GM12801 (cell line): ENCODE measurements around the gene USP6NL.

Source experiments
- CTCF ChIP-seq: IDR thresholded peaks from one replicate; pipeline ENCODE4 v1.5.1; 2011; ENCODE audit warnings: control low read depth; ENCODE audit not compliant: insufficient read length; ENCODE audit errors: extremely low read depth

Gene USP6NL

GRCh38 chr10:11454958-11455566, 156.4 kb downstream of the USP6NL start:
- no peak for TF ChIP-seq CTCF

DNA sequence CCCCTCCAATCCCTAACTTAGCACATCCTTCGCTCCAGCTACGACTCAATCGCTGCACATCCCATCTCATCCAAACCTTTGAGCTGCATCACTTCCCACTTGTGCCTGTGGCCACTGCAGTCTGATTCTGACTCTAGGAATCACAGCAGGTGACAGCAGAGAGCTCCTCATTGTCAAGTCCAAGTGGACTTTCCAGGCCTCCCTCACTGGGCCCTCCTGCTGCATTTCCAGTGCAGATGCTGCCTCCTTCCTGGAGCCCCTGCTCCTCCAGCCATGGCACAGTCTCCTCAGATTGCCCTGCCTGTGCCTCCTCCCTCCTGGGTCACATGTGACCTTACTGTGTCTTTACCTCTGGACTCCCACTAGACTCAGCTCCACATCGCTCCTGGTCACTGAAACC, 157.3 kb downstream of the USP6NL start:
- no peak for TF ChIP-seq CTCF

- TF ChIP-seq CTCF: no peak
Observed at GRCh38 chr10:11451640-11452260, 159.7 kb downstream of the USP6NL start.

GRCh38 chr10:11450427-11450826, 161.0 kb downstream of the USP6NL start:
- no peak for TF ChIP-seq CTCF

GRCh38 chr10:11449761-11450160, 161.7 kb downstream of the USP6NL start:
- TF ChIP-seq CTCF: no peak

DNA sequence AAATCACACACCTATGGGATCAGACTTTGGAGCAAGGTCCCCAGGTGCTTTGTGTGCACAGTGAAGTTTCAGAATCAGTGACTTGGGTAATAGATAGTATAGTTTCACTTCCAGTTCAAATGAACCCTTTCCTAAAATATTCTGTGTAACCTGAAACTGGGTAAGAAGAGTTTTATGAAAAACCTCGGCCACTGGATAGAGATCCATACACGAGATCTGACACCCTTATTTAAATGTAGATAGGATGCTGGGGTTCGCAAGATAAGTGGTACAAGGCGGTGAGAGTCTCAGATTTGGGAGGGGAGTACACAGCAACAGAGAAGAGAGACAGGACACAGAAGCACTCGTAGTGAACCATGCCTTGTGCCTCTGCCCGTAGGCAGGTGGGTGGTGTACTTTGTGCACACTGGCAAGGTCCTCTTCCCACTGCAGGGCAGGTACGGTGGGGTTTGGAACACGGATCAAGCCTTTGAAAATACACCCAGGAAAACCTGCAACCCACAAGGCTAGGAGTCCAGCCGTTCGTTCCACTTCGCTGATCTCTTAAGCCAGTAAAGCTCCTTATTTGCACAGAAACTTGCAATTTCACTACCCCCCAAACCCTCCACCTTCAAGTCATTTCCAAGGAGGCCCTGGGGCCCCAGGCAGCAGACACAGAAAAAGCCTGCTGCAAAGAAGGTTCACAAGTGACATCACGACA, 162.8 kb downstream of the USP6NL start:
- TF ChIP-seq CTCF: no peak

DNA sequence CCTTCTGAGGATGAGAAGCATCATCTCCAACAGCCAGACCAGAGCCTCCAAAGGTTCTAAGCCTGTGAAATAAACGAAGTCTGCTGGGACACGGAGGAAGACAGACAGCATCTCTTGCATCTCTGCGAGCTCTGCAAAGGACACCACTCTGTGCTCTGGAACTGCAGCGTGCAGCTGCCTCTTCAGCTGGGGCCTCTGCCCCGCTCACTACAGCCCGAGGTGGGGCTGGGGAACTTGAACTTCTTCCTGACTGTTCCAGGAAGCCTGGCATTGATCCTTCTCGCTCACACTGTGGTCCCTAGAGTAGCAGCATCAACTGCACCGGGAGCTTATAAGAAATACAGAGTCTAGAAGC, 163.3 kb downstream of the USP6NL start:
- TF ChIP-seq CTCF: no peak
